Body of pancreas (tissue), 4 donors: Measurements from ENCODE around the gene RGN.

ENCODE experiments used
- POLR2A ChIP-seq, 3 donors: fragments of 450-650 bp; IDR thresholded peaks; one replicate each; pipeline ENCODE4 v1.6.1; 2016; ENCODE audit warnings: antibody characterized with exemption in 3 of 3, mild to moderate bottlenecking in 2 of 3
- TF ChIP-seq, protein P1 (sequence below), 7 experiments: fragments of 450-650 bp in 4 of 7; fragments of 200-600 bp in 3 of 7; sonication (generic) in 3 of 7; IDR thresholded peaks; one replicate each; pipeline ENCODE4 v1.5.1; 2016 to 2019; ENCODE audit warnings: antibody characterized with exemption in 7 of 7

DNA sequence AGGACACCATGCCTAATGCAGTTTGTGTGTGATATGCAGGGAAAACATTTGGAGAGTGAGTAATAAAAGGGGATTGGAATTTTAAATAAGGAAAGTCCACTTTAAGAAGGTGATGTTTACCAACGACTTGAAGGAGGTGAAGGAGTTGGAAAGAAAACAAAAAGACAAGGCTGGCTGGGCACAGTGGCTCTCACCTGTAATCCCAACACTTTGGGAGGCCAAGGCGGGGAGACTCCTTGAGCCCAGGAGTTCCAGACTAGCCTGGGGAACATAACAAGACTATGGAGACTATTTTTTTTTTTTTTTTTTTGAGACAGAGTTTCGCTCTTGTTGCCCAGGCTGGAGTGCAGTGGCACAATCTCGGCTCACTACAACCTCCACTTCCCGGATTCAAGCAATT, 55.2 kb downstream of the RGN start:
- TF ChIP-seq, protein P1, sequence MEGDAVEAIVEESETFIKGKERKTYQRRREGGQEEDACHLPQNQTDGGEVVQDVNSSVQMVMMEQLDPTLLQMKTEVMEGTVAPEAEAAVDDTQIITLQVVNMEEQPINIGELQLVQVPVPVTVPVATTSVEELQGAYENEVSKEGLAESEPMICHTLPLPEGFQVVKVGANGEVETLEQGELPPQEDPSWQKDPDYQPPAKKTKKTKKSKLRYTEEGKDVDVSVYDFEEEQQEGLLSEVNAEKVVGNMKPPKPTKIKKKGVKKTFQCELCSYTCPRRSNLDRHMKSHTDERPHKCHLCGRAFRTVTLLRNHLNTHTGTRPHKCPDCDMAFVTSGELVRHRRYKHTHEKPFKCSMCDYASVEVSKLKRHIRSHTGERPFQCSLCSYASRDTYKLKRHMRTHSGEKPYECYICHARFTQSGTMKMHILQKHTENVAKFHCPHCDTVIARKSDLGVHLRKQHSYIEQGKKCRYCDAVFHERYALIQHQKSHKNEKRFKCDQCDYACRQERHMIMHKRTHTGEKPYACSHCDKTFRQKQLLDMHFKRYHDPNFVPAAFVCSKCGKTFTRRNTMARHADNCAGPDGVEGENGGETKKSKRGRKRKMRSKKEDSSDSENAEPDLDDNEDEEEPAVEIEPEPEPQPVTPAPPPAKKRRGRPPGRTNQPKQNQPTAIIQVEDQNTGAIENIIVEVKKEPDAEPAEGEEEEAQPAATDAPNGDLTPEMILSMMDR (IDR thresholded peaks at IDR 0.05), result no peak
- no peak for TF ChIP-seq POLR2A (IDR thresholded peaks at IDR 0.05)
